COLO668 (cell line): ENCODE measurements around the gene ANKMY1.
"Not testable (repeated sequence)": the region's sequence is repeated elsewhere in the genome, so short reads cannot be mapped to it uniquely, and the experiment has no call there.

Experiments
- DNase-seq: peaks from one replicate; lab custom pipeline; 2025; ENCODE audit not compliant: unreplicated experiment; lab: John Stamatoyannopoulos, UW

ANKMY1 gene

GRCh38 chr2:240507060-240507777 is 50.6 kb downstream of the ANKMY1 start:
- no peak for DNase-seq

GRCh38 chr2:240506406-240507059 is 51.3 kb downstream of the ANKMY1 start:
- DNase-seq, result no peak

- DNase-seq, result no peak
Observed at GRCh38 chr2:240505910-240506309, 51.9 kb downstream of the ANKMY1 start.

- DNase-seq, result no peak
Observed at GRCh38 chr2:240503848-240504247, 53.9 kb downstream of the ANKMY1 start.

- no peak for DNase-seq
Observed at GRCh38 chr2:240503375-240503774, 54.4 kb downstream of the ANKMY1 start.

GRCh38 chr2:240502430-240503121 is 55.2 kb downstream of the ANKMY1 start:
- no peak for DNase-seq

GRCh38 chr2:240502059-240502429 is 55.7 kb downstream of the ANKMY1 start:
- DNase-seq, result no peak

GRCh38 chr2:240501531-240501991 is 56.2 kb downstream of the ANKMY1 start:
- DNase-seq, result no peak

- no peak for DNase-seq
Observed at GRCh38 chr2:240500561-240501423, 57.0 kb downstream of the ANKMY1 start.

- no peak for DNase-seq
Observed at GRCh38 chr2:240499309-240500301, 58.2 kb downstream of the ANKMY1 start.

GRCh38 chr2:240498958-240499260 is 58.9 kb downstream of the ANKMY1 start:
- DNase-seq, result no peak

- no peak for DNase-seq
Observed at GRCh38 chr2:240498171-240498957, 59.4 kb downstream of the ANKMY1 start.

GRCh38 chr2:240497082-240497481 is 60.7 kb downstream of the ANKMY1 start:
- not testable (repeated sequence) for DNase-seq

- not testable (repeated sequence) for DNase-seq
Observed at GRCh38 chr2:240494942-240495341, 62.8 kb downstream of the ANKMY1 start.

- DNase-seq, result no peak
Observed at GRCh38 chr2:240494194-240494793, 63.5 kb downstream of the ANKMY1 start.

- DNase-seq, result no peak
Observed at GRCh38 chr2:240491483-240491882, 66.3 kb downstream of the ANKMY1 start.

- DNase-seq, result no peak
Observed at GRCh38 chr2:240482141-240482540, 75.6 kb downstream of the ANKMY1 start.

- DNase-seq, result no peak
Observed at GRCh38 chr2:240481720-240482119, 76.1 kb downstream of the ANKMY1 start.
